Epithelial cell of proximal tubule (primary cell): ENCODE data around the gene IFIT5. TPM values are rescaled to one million over a fixed set of nuclear protein-coding genes. Genes with fewer than 3 reads are reported as not detected.

Source experiments
- DNase-seq: peaks from one replicate; pipeline ENCODE4 v3.0.0-alpha.2; 2011; ENCODE audit warnings: low read depth
- H3K4me3 ChIP-seq: 2 replicates; pipeline ENCODE4 v1.5.1; 2011; ENCODE audit warnings: low read depth, mild to moderate bottlenecking, low read length
- total RNA-seq: library from RNA; depleted of rRNA; stranded (reverse); fragments of >200 nt; gene quantifications from 2 replicates; pipeline ENCODE4 v1.2.3, GENCODE V29; 2015
- TF ChIP-seq, protein P1 (sequence below): conservative IDR thresholded peaks from 2 replicates; pipeline ENCODE4 v1.5.1; 2012; ENCODE audit warnings: low read depth, mild to moderate bottlenecking, low read length

The IFIT5 gene
- total RNA-seq, 1 donor from 2014 or later = 9.6 TPM

- TF ChIP-seq, protein P1, sequence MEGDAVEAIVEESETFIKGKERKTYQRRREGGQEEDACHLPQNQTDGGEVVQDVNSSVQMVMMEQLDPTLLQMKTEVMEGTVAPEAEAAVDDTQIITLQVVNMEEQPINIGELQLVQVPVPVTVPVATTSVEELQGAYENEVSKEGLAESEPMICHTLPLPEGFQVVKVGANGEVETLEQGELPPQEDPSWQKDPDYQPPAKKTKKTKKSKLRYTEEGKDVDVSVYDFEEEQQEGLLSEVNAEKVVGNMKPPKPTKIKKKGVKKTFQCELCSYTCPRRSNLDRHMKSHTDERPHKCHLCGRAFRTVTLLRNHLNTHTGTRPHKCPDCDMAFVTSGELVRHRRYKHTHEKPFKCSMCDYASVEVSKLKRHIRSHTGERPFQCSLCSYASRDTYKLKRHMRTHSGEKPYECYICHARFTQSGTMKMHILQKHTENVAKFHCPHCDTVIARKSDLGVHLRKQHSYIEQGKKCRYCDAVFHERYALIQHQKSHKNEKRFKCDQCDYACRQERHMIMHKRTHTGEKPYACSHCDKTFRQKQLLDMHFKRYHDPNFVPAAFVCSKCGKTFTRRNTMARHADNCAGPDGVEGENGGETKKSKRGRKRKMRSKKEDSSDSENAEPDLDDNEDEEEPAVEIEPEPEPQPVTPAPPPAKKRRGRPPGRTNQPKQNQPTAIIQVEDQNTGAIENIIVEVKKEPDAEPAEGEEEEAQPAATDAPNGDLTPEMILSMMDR = no peak
- peak; percentile 96 for DNase-seq
- no peak overlapping the region for H3K4me3 ChIP-seq
These were observed 40.3 kb upstream of the IFIT5 start for GRCh38 chr10:89373916-89374711.

GRCh38 chr10:89374713-89375141, 39.6 kb upstream of the IFIT5 start:
- no peak for DNase-seq
- TF ChIP-seq, protein P1 = no peak
- no peak overlapping the region for H3K4me3 ChIP-seq

DNA sequence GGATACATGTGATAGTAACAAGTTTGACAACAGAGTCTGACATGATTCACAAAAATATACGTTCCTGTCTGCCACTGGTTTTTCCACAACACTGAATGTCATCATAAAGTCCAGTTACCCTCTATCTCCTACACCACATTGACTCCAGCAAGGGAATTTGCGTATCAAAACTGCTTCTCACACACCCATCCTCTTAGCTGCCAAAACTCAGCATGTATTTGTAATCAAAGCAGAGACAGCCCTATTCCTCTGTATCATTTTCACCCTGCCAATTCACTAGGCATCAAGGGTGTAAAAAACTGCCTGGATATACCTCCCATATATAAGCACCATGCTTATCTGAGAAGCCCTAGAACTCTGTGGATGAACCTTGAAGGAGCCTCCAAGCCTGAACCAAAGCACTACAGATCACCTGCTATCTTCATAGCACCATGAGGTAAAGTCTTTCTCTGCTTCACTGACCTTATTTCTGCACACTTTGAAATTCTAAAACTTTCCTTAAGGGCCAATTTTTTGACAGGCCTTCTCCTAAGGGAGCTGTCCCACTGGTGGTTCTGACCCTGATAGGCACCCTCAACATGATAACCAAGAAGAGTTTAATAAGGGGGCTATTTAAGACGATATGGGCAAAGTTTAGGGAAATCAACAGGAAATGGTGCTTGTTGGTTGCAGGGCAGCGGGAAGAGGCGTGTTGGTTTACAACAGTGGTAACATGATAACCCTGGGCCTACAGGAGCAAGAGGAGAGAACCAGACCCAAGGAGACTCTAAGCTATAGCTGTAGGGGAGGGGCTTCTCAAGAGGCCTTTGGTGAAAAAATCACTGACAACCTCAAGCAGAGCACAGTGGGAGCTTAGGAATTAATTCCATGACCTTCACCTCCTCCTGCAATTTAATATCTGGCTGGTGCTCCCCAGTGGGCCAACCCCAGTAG, 36.4 kb upstream of the IFIT5 start, which contains the start of gene IFIT1B:
IFIT1B (plus strand) TSS at position 352 of the 933 bp plus-strand sequence; CDS start at position 432, 80 bp downstream.
- DNase-seq = no peak
- H3K4me3 ChIP-seq = no peak within 1 kb of the TSS
- TF ChIP-seq, protein P1 = no peak

DNA sequence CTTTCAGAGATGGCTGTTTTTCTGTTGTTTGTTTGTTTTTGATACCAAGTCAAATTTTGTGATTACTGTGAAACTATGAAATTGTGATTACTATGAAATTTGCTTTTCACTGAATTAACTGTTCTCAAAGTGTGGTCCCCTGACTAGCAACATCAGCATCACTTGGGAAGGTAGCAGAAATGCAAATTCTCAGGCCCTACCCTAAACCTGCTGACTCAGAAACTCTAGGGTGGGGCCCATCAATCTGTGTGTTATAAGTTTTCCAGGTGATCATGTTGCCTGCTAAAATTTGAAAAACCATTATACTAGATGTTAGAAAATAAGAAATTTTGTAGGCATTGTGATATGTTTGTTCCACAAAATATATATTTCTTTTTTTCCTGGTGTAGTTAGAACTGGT, 35.3 kb upstream of the IFIT5 start:
- TF ChIP-seq, protein P1 = no peak
- no peak for DNase-seq
- H3K4me3 ChIP-seq = no peak overlapping the region

GRCh38 chr10:89382757-89383156, 31.6 kb upstream of the IFIT5 start:
- no peak overlapping the region for H3K4me3 ChIP-seq
- TF ChIP-seq, protein P1 = no peak
- DNase-seq = no peak

GRCh38 chr10:89384474-89385340, 29.7 kb upstream of the IFIT5 start:
- no peak for DNase-seq
- TF ChIP-seq, protein P1 = no peak

More at GRCh38 chr10:89384474-89385340, 29.7 kb upstream of the IFIT5 start:
- H3K4me3 ChIP-seq = no peak overlapping the region
